Kidney (tissue), 14 donors: Measurements from ENCODE around the gene EHMT2. TPM values are rescaled to one million over a fixed set of nuclear protein-coding genes. Genes with fewer than 3 reads are reported as not detected.
A peak's percentile ranks its signal among the peaks of the same experiment; 100 is the strongest.

Experiments used
- DNase-seq, 5 donors: peaks; one replicate each; pipeline ENCODE4 v3.0.0-alpha.2; 2013 to 2020
- FAIRE-seq: peaks from 2 replicates; lab custom pipeline; 2012; peaks lifted over from hg19 to GRCh38; lab: Jason Lieb, UNC
- H3K27ac ChIP-seq, 2 donors: one replicate each; pipeline ENCODE4 v1.7.0; 2013; ENCODE audit warnings: low read depth in 2 of 2, low read length in 2 of 2, inconsistent platforms in 1 of 2
- H3K27me3 ChIP-seq: one replicate; pipeline ENCODE4 v1.7.1; 2013; ENCODE audit warnings: low read length, inconsistent platforms; ENCODE audit not compliant: control insufficient read depth, insufficient read depth
- H3K36me3 ChIP-seq, 3 donors: one replicate each; pipeline versions ENCODE4 v1.7.0 to v1.7.1; 2013; ENCODE audit warnings: low read length in 3 of 3, control low read depth in 1 of 3, inconsistent platforms in 1 of 3; ENCODE audit not compliant: insufficient read depth in 3 of 3, control insufficient read depth in 2 of 3
- H3K4me1 ChIP-seq, 3 donors: one replicate each; pipeline versions ENCODE4 v1.7.0 to v1.7.1; 2013; ENCODE audit warnings: low read length in 3 of 3, inconsistent platforms in 1 of 3, low read depth in 1 of 3; ENCODE audit not compliant: control insufficient read depth in 2 of 3, insufficient read depth in 2 of 3
- H3K4me3 ChIP-seq, 3 donors: one replicate each; pipeline versions ENCODE4 v1.7.0 to v1.8.1; 2013; ENCODE audit warnings: low read length in 3 of 3, control low read depth in 1 of 3, inconsistent platforms in 1 of 3
- H3K9ac ChIP-seq, 3 donors: one replicate each; pipeline versions ENCODE4 v1.7.0 to v1.7.1; 2013; ENCODE audit warnings: low read length in 3 of 3, control low read depth in 1 of 3, inconsistent platforms in 1 of 3
- H3K9me3 ChIP-seq, 3 donors: one replicate each; pipeline versions ENCODE4 v1.7.0 to v1.7.1; 2013; ENCODE audit warnings: low read length in 3 of 3, control low read depth in 1 of 3, inconsistent platforms in 1 of 3; ENCODE audit not compliant: control insufficient read depth in 2 of 3, insufficient read depth in 1 of 3
- intact Hi-C: fragments of 100-400 bp; cut with DNase I; formaldehyde crosslinking; loops from one replicate; pipeline ENCODE4 v1.11.1; 2022
- polyA plus RNA-seq: library from polyadenylated mRNA; stranded (reverse); fragments of 350-450 nt; fragmentation: Illumina TruSeq; extraction: RNeasy Lipid Tissue Mini Kit (QIAGEN cat#74804); gene quantifications from one replicate; pipeline ENCODE4 v1.2.3, GENCODE V29; 2014; ENCODE audit warnings: low read depth, low replicate concordance; ENCODE audit not compliant: insufficient read depth
- total RNA-seq: library from RNA; stranded (reverse); fragmentation: NEBNext Ultra II Directional; extraction: Animal tissue kit (Norgen Biotek cat#: 25700); gene quantifications from one replicate; pipeline ENCODE4 v1.2.1, GENCODE V29; 2021
- TF ChIP-seq, protein P1 (sequence below): IDR thresholded peaks from 3 replicates; pipeline ENCODE4 v1.5.1; 2012; ENCODE audit warnings: mild to moderate bottlenecking, moderate library complexity, borderline replicate concordance; ENCODE audit not compliant: insufficient read depth; ENCODE audit errors: extremely low read depth
- donor health status: control.
- donor health status: control.
- donor health status: control.
- donor health status: control.
- donor health status: control.
- donor health status: DM: yes; HTN: yes; CAD: no.
- donor health status: Normal renal cell carcinoma (clear cell type).

Gene EHMT2
- total and polyA plus RNA-seq, 2 donors from 2014 or later, result 35.3 to 40.5 TPM

- FAIRE-seq, result no peak
- intact Hi-C loops, result no loop called here
- TF ChIP-seq, protein P1, sequence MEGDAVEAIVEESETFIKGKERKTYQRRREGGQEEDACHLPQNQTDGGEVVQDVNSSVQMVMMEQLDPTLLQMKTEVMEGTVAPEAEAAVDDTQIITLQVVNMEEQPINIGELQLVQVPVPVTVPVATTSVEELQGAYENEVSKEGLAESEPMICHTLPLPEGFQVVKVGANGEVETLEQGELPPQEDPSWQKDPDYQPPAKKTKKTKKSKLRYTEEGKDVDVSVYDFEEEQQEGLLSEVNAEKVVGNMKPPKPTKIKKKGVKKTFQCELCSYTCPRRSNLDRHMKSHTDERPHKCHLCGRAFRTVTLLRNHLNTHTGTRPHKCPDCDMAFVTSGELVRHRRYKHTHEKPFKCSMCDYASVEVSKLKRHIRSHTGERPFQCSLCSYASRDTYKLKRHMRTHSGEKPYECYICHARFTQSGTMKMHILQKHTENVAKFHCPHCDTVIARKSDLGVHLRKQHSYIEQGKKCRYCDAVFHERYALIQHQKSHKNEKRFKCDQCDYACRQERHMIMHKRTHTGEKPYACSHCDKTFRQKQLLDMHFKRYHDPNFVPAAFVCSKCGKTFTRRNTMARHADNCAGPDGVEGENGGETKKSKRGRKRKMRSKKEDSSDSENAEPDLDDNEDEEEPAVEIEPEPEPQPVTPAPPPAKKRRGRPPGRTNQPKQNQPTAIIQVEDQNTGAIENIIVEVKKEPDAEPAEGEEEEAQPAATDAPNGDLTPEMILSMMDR, result no peak
- no peaks in the 10 kb centered on the region for H3K27me3 ChIP-seq
- no peaks in the 10 kb centered on the region for H3K9me3 ChIP-seq
- peaks cover 0 to 8% (median 0%) of the 10 kb centered on the region in 3 donors for H3K4me1 ChIP-seq
- peak overlapping the region; percentile 75 to 87 for H3K27ac ChIP-seq
- DNase-seq, result peak; percentile 64 to 90 (median 77)
- H3K4me3 ChIP-seq, result peak overlapping the region in 2 of 3 donors; percentile 41 to 56
- H3K9ac ChIP-seq, result peak overlapping the region in 1 of 3 donors; percentile 56
- H3K36me3 ChIP-seq, result peaks cover 2 to 19% (median 11%) of the 10 kb centered on the region in 3 donors
Observed at GRCh38 chr6:31877651-31878161, 19.8 kb downstream of the EHMT2 start.

GRCh38 chr6:31877125-31877650 lies 20.3 kb downstream of the EHMT2 start:
- peak overlapping the region; percentile 45 to 69 for H3K27ac ChIP-seq
- FAIRE-seq (no peak), DNase-seq (peak in 1 of 5 donors; percentile 59)
- TF ChIP-seq, protein P1, result no peak
- intact Hi-C loops, result no loop called here
- no peak overlapping the region for H3K9ac ChIP-seq
- H3K9me3 ChIP-seq, result no peaks in the 10 kb centered on the region
- peaks cover 0 to 6% (median 0%) of the 10 kb centered on the region in 3 donors for H3K4me1 ChIP-seq
- H3K36me3 ChIP-seq, result peaks cover 2 to 18% (median 11%) of the 10 kb centered on the region in 3 donors
- peak overlapping the region in 2 of 3 donors; percentile 30 to 56 for H3K4me3 ChIP-seq
- no peaks in the 10 kb centered on the region for H3K27me3 ChIP-seq

- Histone ChIP-seq H3K36me3 (peaks cover 0 to 15% (median 9%) of the 10 kb centered on the region in 3 donors), H3K27me3 (no peaks in the 10 kb centered on the region), H3K4me3 (no peak overlapping the region), H3K9ac (no peak overlapping the region), H3K27ac (no peak overlapping the region), H3K9me3 (no peaks in the 10 kb centered on the region), H3K4me1 (peaks cover 0 to 6% (median 0%) of the 10 kb centered on the region in 3 donors)
- no peak for DNase-seq
- no peak for FAIRE-seq
- TF ChIP-seq, protein P1, result no peak
- intact Hi-C loops, result no loop called here
Observed at GRCh38 chr6:31876357-31876756, 21.1 kb downstream of the EHMT2 start.
